GM03348 (cell line): ENCODE measurements around the gene PRM1.
"Not testable (repeated sequence)": the region's sequence is repeated elsewhere in the genome, so short reads cannot be mapped to it uniquely, and the experiment has no call there.

Experiments
- DNase-seq: peaks from one replicate; pipeline ENCODE4 v3.0.0; 2012; ENCODE audit warnings: low spot score

Gene PRM1

GRCh38 chr16:11314309-11314894, 33.3 kb upstream of the PRM1 start:
- DNase-seq, result no peak

GRCh38 chr16:11313493-11314308, 32.6 kb upstream of the PRM1 start:
- DNase-seq, result no peak

GRCh38 chr16:11312718-11313492, 31.8 kb upstream of the PRM1 start:
- peak; percentile 35 for DNase-seq

GRCh38 chr16:11310997-11311561, 29.9 kb upstream of the PRM1 start:
- no peak for DNase-seq

- DNase-seq, result no peak
Measured at GRCh38 chr16:11310634-11310977, 29.5 kb upstream of the PRM1 start.

- no peak for DNase-seq
Measured at GRCh38 chr16:11309895-11310633, 28.9 kb upstream of the PRM1 start.

GRCh38 chr16:11308493-11309283, 27.6 kb upstream of the PRM1 start:
- DNase-seq, result no peak

- DNase-seq, result no peak
Measured at GRCh38 chr16:11307639-11308492, 26.7 kb upstream of the PRM1 start.

- no peak for DNase-seq
Measured at GRCh38 chr16:11306997-11307638, 26.0 kb upstream of the PRM1 start.

GRCh38 chr16:11306381-11306780, 25.3 kb upstream of the PRM1 start:
- DNase-seq, result no peak

GRCh38 chr16:11303405-11304138, 22.4 kb upstream of the PRM1 start:
- no peak for DNase-seq

GRCh38 chr16:11302977-11303376, 21.8 kb upstream of the PRM1 start:
- no peak for DNase-seq

- DNase-seq, result no peak
Measured at GRCh38 chr16:11301645-11302501, 20.7 kb upstream of the PRM1 start.

- DNase-seq, result no peak
Measured at GRCh38 chr16:11300560-11300892, 19.4 kb upstream of the PRM1 start.

- DNase-seq, result no peak
Measured at GRCh38 chr16:11299865-11300559, 18.9 kb upstream of the PRM1 start.

- not testable (repeated sequence) for DNase-seq
Measured at GRCh38 chr16:11298950-11299547, 17.9 kb upstream of the PRM1 start.
